ENCODE results near the gene DLL3. TPM values are rescaled to one million over a fixed set of nuclear protein-coding genes. Genes with fewer than 3 reads are reported as not detected.

The DLL3 gene
- total RNA-seq, 2 experiments from 2014 or later: 1.3 to 1.6 TPM

DNA sequence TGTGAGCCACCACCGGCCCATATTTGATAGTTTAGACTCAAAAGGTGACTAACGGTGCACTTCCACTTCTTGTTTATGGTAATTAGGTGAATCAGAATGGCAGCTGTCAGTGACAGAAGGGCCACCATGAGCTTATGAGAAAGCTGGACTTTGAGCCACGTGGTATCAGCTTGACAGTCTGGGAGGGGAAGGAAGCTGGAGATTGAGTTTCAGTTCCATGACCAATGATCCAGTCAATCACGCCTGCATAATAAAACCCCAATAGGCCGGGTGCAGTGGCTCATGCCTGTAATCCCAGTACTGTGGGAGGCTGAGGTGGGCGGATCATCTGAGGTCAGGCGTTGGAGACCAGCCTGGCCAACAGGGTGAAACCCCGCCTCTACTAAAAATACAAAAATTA lies 25.7 kb downstream of the DLL3 start:
- Mint-ChIP-seq H3K4me3 (no peak overlapping the region), H3K27me3 (no peaks in the 10 kb centered on the region), H3K36me3 (ENCODE audit: low read depth) (peaks cover 3% of the 10 kb centered on the region), H3K4me1 (ENCODE audit: low read depth) (peaks cover 10% of the 10 kb centered on the region), H3K9me3 (no peaks in the 10 kb centered on the region), H3K27ac (no peak overlapping the region)
- intact Hi-C loops (cut with micrococcal nuclease): loop anchor here (5.0 kb wide), 1 partner anchor 77 kb away; the partner anchor contains the start of gene SUPT5H
- CTCF ChIA-PET: interaction anchor here (1.3 to 2.6 kb wide), 2 partner anchors 22 to 26 kb away, joined by 4 to 8 read pairs; no protein-coding TSS in a partner anchor
- ATAC-seq (no peak), DNase-seq (no peak)
- TF ChIP-seq, protein P1, sequence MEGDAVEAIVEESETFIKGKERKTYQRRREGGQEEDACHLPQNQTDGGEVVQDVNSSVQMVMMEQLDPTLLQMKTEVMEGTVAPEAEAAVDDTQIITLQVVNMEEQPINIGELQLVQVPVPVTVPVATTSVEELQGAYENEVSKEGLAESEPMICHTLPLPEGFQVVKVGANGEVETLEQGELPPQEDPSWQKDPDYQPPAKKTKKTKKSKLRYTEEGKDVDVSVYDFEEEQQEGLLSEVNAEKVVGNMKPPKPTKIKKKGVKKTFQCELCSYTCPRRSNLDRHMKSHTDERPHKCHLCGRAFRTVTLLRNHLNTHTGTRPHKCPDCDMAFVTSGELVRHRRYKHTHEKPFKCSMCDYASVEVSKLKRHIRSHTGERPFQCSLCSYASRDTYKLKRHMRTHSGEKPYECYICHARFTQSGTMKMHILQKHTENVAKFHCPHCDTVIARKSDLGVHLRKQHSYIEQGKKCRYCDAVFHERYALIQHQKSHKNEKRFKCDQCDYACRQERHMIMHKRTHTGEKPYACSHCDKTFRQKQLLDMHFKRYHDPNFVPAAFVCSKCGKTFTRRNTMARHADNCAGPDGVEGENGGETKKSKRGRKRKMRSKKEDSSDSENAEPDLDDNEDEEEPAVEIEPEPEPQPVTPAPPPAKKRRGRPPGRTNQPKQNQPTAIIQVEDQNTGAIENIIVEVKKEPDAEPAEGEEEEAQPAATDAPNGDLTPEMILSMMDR (IDR thresholded peaks at IDR 0.05): no peak
- POLR2A ChIA-PET: no interaction called here

DNA sequence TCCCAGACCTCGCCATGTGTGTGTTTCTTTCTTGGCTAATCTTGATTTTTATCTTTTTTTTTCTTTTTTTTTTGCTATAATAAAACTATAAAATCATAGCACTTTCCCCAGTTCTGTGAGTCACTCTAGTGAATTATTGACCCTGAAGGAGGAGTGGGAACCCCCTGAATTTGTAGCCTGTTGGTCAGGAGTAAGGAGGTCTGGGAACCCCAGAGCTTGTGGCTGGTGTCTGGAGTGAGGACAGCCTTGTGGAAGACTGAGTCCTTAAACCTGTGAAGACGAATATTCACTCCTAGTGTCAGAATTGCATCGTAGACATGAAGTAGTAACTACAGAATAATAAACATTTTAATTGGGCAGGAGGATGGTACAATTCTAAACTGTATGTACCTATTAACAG lies 26.5 kb downstream of the DLL3 start:
- Mint-ChIP-seq H3K4me1 (ENCODE audit: low read depth) (peaks cover 10% of the 10 kb centered on the region), H3K36me3 (ENCODE audit: low read depth) (peaks cover 3% of the 10 kb centered on the region), H3K27ac (no peak overlapping the region), H3K4me3 (no peak overlapping the region), H3K27me3 (no peaks in the 10 kb centered on the region), H3K9me3 (no peaks in the 10 kb centered on the region)
- ChIA-PET CTCF (interaction anchor here (0.8 to 2.6 kb wide), 3 partner anchors 11 to 84 kb away, joined by 3 to 8 read pairs (median 3); no protein-coding TSS in a partner anchor), POLR2A (no interaction called here)
- ATAC-seq: no peak
- DNase-seq: no peak
- intact Hi-C loops (cut with micrococcal nuclease): no loop called here
- TF ChIP-seq, protein P1 (IDR thresholded peaks at IDR 0.05): no peak

DNA sequence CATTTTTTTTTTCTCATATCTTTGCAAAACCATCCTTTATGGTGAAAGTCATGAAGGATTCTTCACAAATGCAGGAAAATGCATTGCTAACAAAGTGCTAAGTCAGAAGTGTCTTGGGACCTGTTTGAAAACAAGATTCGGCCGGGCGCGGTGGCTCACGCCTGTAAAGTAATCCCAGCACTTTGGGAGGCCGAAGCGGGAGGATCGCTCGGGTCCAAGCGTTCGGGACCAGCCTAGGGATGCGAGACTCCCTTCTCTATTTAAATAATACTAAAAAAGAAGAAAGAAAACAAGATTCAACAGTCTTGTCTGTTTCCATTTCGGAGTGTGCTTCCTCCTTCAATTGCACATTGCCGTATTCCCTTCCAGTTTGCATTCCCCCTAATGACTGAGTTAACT lies 33.1 kb downstream of the DLL3 start:
- intact Hi-C loops (cut with micrococcal nuclease): loop anchor here (5.0 to 10.0 kb wide), 2 partner anchors 57 to 90 kb away; no protein-coding TSS in a partner anchor
- no peak for DNase-seq
- Mint-ChIP-seq H3K27me3 (no peaks in the 10 kb centered on the region), H3K4me3 (peak overlapping the region; percentile 92), H3K27ac (peak overlapping the region; percentile 78), H3K4me1 (ENCODE audit: low read depth) (peaks cover 19% of the 10 kb centered on the region), H3K36me3 (ENCODE audit: low read depth) (peaks cover 3% of the 10 kb centered on the region), H3K9me3 (no peaks in the 10 kb centered on the region)
- ATAC-seq: no peak
- ChIA-PET CTCF (interaction anchor here (0.6 to 4.5 kb wide), 22 partner anchors 11 to 144 kb away, joined by 3 to 52 read pairs (median 5); partner anchors contain the start of genes DLL3, PLEKHG2, RPS16 and SUPT5H), POLR2A (interaction anchor here (0.7 to 1.2 kb wide), 5 partner anchors 47 to 189 kb away, joined by 3 read pairs; partner anchors contain the start of genes RPS16 and SAMD4B)
- TF ChIP-seq, protein P1 (IDR thresholded peaks at IDR 0.05): no peak

DNA sequence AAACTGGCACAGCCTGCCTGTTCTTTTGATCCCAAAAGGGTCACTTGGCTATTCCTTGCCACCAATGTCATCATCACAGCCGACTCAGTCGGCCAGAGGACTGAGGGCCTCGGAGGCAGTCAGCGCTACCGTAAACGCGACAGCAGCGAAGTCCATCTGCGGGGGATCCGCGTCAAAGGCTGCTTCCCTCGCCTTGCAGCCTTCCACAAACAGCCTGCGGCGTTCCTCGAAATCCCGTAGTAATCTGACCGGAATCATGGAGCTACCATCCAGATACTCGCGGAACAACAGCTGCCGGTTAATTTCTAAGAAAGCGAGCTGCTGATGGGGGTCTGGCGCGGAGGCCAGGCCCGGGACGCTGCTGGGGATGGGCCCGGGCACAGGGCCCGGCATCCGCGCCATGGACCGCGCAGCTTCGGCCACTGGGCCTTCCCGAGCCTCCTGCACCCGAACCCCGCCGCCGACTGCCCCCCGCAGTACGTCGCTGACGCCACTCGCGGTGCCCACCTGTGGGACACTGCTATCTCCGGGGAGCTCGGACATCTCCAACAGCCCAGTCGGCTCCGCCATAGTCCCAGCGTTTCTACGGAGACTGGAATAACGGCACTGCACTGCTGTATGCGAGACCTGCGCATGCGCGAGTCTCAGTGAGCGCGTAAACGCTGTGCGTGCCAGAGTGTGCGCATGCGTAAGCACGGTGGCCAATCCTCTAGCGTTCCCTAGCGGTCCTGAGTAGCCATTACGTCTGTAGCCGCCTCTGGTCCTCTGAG lies 33.7 kb downstream of the DLL3 start, which contains the start of gene EID2B:
Gene EID2B (minus strand): TSS at position 620 of the 770 bp plus-strand sequence. CDS start 50 bp downstream, at position 570.
- ChIA-PET POLR2A (interaction anchor here (0.6 to 1.4 kb wide), 11 partner anchors 47 to 195 kb away, joined by 3 to 12 read pairs (median 3); partner anchors contain the start of genes RPS16, SAMD4B and SUPT5H), CTCF (interaction anchor here (0.6 to 4.5 kb wide), 33 partner anchors 10 to 193 kb away, joined by 3 to 52 read pairs (median 4); partner anchors contain the start of genes DLL3, MED29, PAF1 and PLEKHG2)
- H3K27ac Mint-ChIP-seq: peak within 1 kb of the TSS; percentile 85
- no peaks in the 10 kb centered on the region for H3K27me3 Mint-ChIP-seq
- H3K4me3 Mint-ChIP-seq: peak within 1 kb of the TSS; percentile 92
- DNase-seq: peak; percentile 95
- peak; percentile 99 for ATAC-seq
- TF ChIP-seq, protein P1 (IDR thresholded peaks at IDR 0.05): peak; percentile 98
- intact Hi-C loops (cut with micrococcal nuclease): loop anchor here (5.0 to 10.0 kb wide), 2 partner anchors 58 to 90 kb away; no protein-coding TSS in a partner anchor
- H3K9me3 Mint-ChIP-seq: no peaks in the 10 kb centered on the region
- peaks cover 3% of the 10 kb centered on the region for H3K36me3 Mint-ChIP-seq (ENCODE audit: low read depth)
- peaks cover 22% of the 10 kb centered on the region for H3K4me1 Mint-ChIP-seq (ENCODE audit: low read depth)

Measured in activated CD8-positive, alpha-beta T cell treated with anti-CD3 and anti-CD28 coated beads for 36 hours (primary cell).